Activated CD4-positive, alpha-beta T cell treated with anti-CD3 and anti-CD28 coated beads, Interleukin-10, Interleukin-2, amounts not matched to agents 100 ng/mL and 50 ng/mL, durations not matched to agents 16 hours and 8 hours (primary cell): Measurements from ENCODE around the gene XRCC4.
"Not testable (repeated sequence)": the region's sequence is repeated elsewhere in the genome, so short reads cannot be mapped to it uniquely, and the experiment has no call there.

Source experiments
- DNase-seq: peaks from one replicate; pipeline ENCODE4 v3.0.0-alpha.2; 2020

The XRCC4 gene

DNA sequence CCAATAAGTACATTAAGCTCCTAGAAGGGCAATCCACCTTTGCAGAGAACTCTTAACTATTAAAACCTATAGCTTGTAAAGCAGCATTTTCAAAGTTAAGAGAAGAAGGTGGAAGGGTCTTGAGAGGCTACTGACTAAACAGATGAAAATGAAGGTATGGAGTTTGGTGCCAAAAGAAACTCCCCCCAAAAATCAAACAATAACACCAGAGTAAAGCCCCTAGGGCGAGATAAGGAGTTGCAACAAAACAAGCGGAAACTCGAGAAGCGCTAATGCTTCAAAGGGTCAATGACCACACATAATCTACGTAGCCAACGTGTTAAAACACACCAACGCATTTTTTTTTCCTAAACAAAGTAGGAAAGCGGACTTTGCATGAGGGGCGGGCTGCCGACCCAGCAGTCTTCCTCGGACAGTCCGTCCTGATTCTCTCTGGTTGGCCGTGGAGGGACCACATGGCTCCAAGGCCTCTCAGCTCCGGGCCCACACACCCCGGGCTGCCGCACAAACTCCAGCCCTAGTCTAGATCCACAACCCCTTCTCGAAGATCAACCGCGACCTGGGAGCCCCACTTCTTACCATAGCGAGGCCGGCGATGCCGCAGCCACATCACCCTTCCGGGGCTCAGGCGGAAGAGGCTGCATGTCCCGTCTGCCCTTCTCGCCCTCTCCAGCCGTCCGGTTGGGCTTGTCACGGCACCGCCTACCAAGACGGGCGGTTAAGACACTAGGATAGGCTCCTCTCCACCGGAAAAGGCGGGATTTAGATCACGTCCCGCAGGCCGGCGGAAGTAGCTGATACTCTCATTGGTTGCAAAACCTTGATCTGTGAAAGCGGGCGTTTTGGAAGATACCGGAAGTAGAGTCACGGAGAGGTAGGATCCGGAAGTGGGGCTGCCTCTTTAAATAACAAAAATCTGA, at the start of gene XRCC4, which contains the start of gene TMEM167A:
Gene XRCC4, plus strand, starts transcription at position 806 of the 920 bp plus-strand sequence. CDS start 27,373 bp downstream, outside the sequence.
Gene TMEM167A, minus strand, starts transcription at position 653 of the 920 bp plus-strand sequence. Its CDS starts 71 bp downstream, at position 582.
- peak; percentile 99 for DNase-seq

DNA sequence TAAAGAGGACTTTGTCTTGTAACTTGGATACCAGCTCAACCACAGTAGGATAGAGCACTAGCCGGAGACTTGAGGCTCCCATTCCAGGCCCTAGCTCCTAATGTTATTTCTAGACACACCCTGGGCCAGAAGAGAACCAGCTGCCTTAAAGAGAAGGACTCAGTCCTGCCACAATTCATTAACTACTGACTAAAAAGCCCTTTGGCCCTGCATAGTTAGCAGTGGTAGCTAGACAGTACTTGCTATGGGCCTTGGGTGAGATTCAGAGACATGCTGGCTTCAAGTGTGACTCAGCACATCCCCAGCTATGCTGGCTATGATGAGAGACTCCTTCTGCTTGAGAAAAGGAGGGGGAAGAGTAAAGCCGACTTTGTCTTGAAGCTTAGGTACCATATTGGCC, 47.4 kb upstream of the XRCC4 start:
- DNase-seq = no peak

DNA sequence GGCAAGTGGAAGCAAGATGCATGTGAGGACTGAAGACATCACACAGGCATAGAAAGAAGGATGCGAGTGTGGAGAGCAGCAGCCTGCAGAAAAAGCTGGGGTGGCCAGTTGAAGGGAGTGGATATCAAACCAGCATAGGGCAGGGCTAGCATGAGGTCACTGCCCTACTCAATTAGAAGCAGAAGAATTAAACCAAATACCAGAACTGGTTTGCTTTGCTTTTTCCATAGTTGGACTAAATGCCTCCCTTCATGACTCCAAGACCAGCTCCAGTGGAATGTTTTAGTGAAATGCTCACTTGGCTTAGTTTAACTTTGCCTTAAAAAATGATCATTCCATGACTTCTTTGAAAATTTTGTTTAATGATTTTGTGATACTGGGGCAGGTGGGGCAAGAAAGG, 46.0 kb upstream of the XRCC4 start:
- DNase-seq = no peak

- no peak for DNase-seq
Measured at GRCh38 chr5:83034036-83034435, 43.3 kb upstream of the XRCC4 start.

DNA sequence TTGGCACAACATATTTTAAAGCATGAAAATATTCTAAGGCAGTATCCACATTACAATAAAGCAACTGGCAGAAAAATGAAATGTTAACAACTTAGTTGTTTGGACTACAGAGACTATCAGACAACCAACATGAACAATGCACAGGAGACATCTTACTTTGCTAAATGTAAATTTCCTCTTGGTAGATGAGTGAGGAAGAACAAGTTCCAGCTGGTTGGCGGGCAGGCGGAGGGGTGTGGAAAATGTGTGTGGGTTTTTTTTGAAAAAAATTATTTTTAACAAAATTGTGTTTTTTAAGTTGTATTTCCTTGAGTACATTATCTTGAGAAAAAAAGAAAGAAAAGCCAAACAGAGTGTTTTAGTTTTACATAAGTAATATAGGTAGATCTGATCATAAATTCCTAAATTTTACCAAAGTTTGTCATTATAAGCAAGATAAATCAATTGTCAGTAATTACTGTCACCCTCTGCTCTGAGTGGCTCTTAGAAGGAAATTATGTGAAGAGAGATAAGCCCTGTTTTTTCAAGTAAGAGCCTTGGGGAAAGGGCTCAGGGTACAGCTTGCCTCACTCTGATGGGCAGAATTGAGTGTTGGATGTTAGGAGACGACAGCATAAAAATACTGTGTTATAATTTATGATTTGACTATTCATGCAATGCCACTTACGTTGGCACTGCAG, 42.7 kb upstream of the XRCC4 start:
- no peak for DNase-seq

- no peak for DNase-seq
Measured at GRCh38 chr5:83035373-83036100, 41.8 kb upstream of the XRCC4 start.

- no peak for DNase-seq
Measured at GRCh38 chr5:83036991-83037575, 40.3 kb upstream of the XRCC4 start.

GRCh38 chr5:83038924-83039323, 38.4 kb upstream of the XRCC4 start:
- no peak for DNase-seq

DNA sequence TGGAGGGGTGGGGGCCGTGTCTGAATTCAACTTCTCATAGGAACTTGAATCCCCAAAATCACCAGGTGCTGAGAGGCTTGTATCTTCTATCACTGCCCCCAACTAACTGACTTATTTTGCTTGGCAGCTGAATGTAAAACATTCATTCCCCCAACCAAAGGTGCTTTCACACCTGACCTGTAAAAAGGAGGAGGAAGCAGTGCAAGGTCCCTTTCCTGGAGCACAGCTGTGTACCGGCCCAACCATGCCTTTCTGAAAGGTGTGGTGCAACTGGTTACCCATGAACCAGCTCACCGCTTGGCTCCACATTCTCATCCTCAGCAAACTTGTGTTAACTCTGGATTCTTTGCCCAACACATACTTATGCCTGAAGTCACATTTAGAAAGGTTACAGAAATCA, 34.8 kb upstream of the XRCC4 start:
- no peak for DNase-seq

GRCh38 chr5:83044926-83045325, 32.4 kb upstream of the XRCC4 start:
- no peak for DNase-seq

DNA sequence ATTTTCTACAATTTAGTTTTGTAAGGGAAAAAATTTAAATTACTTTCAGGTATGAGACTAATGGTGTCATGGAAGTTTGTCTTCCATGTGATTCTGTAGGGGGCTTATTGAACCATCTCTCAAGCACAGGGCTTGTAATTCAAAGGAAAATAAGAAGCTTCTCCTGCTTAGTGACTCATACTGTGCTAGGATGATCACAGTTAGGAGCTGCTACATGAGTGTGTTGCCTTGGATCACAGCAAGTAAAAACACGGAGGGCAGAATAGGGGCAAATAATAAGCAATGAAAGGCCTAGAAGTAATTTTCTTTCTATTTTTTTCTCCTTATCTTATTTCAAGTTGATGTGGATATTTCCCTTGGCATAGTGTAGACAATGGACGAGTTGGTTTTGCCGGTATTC, 29.1 kb upstream of the XRCC4 start:
- DNase-seq = no peak

DNA sequence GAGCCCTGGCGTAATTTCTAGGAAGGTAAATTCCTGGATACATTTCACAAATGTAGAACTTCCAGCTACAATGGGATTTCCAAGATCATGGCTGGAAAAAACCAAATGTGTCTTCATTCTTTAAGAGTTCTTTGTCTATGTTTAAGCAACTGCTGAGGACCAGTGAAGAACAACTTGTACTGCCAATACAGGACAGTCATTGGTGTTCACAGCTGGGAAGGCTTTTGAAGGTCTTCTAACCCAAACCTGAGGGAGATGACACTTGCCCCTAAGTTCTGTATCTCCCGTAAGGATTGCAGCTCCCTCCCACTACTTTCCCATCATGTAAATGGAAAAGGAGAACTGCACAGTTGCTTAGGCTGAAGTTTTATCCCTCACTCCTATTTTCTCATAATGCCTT, 28.5 kb upstream of the XRCC4 start:
- DNase-seq = no peak

DNA sequence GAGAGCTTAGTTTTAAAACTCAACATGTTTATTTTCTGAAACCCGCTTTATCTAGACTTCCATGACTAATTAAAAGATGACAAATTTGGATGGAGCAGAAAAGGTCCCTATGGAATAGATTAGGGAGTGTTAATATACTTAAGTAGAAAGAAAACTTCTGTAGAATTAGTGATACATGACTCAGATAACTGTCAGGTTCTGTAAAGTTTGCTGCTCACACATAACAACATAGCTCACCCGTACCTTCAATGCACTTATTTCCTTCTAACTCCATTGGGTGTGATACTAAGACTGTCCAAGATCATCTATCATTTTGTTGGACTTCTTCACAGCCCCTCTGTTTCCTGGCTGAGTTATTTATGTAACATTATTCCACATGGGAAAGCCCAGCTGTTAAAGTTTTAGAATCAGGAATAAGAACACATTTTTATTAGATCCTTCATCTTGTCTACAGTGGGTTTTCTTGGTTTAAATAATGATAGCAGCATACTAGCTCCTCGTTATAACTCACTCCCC, 27.9 kb upstream of the XRCC4 start:
- no peak for DNase-seq

DNA sequence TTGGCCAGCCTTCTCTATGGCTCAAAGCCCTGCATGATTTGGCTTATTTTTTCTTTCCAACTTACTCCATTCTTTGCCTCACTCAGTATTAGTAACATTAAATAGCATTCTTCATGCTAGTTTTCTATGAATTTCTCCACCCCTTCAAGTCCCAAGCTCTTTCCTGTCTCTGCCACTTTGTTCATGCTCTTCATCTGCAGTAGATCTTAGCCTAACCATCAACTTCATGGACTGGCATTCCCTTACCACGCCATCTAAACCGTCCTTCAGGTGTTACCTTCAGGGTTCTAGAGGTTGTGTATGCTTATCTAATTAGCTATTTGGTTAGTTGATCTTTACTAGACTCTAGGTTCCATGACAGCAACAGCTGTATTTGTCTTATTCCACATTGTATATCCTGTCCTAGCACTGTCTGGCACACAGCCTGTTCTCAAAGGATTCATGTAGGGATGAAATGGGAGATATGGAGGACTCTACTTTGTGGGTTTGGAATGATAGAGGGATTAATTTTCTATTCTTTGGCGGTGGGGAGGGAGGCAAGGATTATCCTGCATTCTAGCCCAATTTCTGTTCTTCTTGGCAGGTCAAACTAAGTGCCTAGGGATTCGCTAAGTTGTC, 26.5 kb upstream of the XRCC4 start:
- DNase-seq = no peak

GRCh38 chr5:83055166-83055565, 22.2 kb upstream of the XRCC4 start:
- no peak for DNase-seq

- DNase-seq = no peak
Measured at GRCh38 chr5:83058726-83059125, 18.6 kb upstream of the XRCC4 start.

DNA sequence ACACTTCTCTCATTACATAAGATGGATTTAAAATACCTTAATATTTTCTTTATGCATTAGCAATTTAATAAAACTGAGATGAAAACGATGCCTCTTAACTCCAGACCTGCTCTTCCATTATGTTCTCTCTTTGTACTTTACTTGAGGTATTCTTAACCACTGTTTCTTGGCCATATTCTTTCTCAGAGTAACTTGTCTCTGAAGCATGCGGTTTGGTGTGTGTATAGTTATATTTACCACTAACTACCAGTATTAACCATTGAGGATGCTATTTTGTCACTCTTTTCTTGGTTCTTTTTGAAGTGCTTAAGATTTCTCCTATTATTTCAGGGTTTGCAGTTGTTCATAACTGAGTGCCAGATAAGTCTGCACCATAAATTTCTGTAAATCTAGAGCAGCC, 18.0 kb upstream of the XRCC4 start:
- no peak for DNase-seq

DNA sequence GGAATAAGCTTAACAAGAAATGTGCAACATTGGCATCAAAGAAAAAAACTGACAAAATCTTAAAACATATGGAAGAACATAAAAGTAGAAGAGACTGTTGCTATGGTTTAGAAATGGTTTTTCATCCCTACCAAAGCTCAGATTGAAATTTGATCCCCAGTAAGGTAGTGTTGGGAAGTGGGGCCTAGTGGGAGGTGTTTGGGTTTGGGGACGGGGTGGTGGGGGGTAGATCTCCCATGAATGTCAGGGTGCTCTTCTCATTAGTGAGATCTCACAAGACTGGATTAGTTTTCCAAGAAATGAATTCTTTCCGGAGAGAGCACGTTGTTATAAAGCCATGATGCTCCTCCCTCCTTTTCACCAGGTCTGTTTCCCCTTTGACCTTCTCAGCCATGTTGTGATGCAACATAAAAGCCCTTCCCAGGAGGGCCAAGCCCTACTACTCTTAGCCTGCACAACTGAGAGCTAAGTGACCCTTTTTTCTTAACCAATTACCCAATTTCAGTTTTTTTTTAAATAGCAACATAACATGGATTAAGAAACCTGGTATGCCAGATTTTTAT, 10.7 kb upstream of the XRCC4 start:
- DNase-seq = no peak

DNA sequence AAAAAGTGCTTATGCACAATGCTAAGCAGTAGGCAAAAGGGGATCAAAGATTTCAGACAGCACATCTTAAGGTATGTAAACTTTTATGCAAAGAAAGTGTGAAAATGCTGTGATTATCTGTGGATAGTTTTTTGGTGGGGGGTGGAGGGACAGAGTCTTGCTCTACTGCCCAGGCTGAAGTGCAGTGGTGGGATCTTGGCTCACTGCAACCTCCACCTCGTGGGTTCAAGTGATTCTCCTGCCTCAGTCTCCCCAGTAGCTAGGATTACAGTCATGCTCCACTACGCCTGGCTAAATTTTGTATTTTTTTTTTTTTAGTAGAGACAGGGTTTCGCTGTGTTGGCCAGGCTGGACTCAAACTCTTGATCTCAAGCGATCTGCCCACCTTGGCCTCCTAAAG, 10.0 kb upstream of the XRCC4 start:
- DNase-seq = not testable (repeated sequence)

DNA sequence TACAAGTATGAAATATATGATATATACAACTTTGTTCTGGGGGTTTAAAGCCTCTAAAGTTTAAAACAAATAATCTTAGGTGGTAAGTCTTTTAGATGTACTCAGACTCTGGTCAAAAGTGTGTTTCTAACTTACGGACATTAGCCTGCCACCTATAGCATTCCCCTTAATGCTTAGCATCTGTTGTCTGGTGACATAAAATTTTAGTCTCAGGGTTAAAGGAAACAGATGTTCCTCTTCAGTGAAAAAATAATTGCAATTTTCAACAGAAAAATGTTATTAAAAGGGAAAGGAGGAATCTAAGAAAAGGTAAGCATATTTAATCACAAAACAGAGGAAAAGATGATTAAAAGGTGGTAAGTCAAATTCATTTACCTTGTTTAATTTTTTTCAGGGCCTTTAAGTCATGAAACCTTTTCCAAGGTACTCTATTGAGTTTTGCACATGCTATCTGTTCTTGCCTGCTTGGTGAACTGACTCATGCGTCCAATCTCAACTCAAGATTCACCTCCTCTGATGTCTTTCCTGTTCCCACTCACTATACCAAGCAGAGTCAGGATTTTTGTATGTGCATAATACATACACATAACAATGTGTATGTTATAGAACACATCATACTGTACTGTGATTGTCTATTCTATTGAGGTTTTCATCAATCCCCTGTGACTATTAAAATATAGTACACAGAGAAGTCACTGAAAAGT, 8.1 kb upstream of the XRCC4 start:
- no peak for DNase-seq
